ENCODE measurements around the gene EIF1AD. TPM values are rescaled to one million over a fixed set of nuclear protein-coding genes. Genes with fewer than 3 reads are reported as not detected.

EIF1AD gene
- total and polyA plus RNA-seq, 2 experiments from 2014 or later: 19.4 to 25.6 TPM

DNA sequence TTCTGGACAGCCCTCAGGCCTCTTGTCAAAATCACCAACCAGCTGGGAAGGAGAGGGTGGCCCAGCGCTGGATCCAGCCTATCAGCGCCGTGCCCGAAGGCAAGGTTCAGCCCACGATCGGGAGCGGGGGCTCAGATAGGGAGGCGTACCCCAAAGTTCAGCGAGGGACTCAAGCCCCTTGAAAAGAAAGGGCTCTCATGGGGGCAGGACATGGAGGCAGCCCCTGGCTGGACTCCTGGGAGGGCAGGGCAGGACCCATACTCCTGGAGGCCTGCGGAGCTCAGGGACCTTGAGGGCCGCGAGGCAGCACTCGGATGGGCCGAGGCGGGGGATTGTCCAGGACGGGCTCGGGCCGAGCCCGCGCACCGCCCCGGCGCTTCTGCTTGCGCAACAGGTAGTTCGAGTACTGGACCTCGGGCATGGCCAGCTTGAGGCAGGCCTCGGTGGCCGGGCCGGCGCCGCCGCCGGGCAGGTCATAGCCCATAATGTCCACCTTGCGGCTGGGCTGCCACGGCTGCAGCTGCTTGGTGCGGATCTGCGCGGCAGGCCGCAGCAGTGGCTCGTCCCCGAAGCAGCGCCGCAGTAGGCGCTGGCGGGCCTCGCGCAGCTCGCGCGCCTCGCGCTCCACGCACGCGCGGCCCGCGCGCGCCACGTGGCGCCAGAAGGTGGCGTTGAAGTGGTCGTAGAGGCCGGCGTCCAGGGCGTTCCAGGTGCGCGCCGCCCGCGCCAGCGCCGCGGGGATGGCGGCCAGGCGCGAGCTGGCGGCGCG lies 40.5 kb upstream of the EIF1AD start:
- Histone ChIP-seq H4K20me1 (ENCODE audit: insufficient read depth, poor library complexity, severe bottlenecking) (no peaks in the 10 kb centered on the region), H3K79me2 (no peaks in the 10 kb centered on the region), H2AFZ (no peak overlapping the region), H3K4me3 (no peak overlapping the region), H3K4me2 (no peak overlapping the region), H3K27me3 (no peaks in the 10 kb centered on the region), H3K36me3 (replicated peaks; ENCODE audit: insufficient read depth, low read depth) (no peaks in the 10 kb centered on the region), H3K27ac (no peak overlapping the region), H3K9me2 (replicated peaks; ENCODE audit: insufficient read depth) (no peaks in the 10 kb centered on the region), H3K9me3 (ENCODE audit: low read depth) (no peaks in the 10 kb centered on the region), H3K4me1 (ENCODE audit: insufficient read depth) (no peaks in the 10 kb centered on the region)
- WGBS (ENCODE audit: low lambda C conversion rate, missing lambda C conversion rate): 97% methylated on average over 74 of the region's 81 CpGs
- no peak for DNase-seq (ENCODE audit: low spot score)
- TF ChIP-seq EZH2phosphoT487 (IDR thresholded peaks at IDR 0.05; ENCODE audit: low read depth, severe bottlenecking, unreplicated experiment) (no peak), EZH2 (IDR thresholded peaks at IDR 0.05; ENCODE audit: borderline replicate concordance) (no peak)
- TF ChIP-seq, protein P1, sequence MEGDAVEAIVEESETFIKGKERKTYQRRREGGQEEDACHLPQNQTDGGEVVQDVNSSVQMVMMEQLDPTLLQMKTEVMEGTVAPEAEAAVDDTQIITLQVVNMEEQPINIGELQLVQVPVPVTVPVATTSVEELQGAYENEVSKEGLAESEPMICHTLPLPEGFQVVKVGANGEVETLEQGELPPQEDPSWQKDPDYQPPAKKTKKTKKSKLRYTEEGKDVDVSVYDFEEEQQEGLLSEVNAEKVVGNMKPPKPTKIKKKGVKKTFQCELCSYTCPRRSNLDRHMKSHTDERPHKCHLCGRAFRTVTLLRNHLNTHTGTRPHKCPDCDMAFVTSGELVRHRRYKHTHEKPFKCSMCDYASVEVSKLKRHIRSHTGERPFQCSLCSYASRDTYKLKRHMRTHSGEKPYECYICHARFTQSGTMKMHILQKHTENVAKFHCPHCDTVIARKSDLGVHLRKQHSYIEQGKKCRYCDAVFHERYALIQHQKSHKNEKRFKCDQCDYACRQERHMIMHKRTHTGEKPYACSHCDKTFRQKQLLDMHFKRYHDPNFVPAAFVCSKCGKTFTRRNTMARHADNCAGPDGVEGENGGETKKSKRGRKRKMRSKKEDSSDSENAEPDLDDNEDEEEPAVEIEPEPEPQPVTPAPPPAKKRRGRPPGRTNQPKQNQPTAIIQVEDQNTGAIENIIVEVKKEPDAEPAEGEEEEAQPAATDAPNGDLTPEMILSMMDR (IDR thresholded peaks at IDR 0.05; ENCODE audit: poor library complexity): no peak

DNA sequence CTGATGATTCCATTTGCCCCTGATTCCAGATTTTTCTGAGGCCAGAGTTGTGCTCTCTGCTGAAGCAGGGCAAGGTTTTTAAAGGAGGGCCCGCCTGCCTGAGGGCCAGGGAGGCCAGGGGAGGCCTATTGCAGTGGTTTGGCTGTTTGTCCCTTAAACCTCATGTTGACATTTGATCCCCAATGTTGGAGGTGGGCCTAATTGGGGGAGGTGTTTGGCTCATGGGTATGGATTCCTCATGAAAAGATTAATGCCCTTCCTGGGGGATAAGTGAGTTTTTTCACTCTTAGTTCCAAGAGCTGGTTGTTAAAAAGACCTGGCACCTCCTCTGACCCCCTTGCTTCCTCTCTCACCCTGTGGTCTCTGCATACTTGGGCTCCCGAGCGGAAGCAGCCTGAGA lies 37.8 kb upstream of the EIF1AD start:
- no peak overlapping the region for H3K4me2 ChIP-seq
- 93% methylated on average over 3 of the region's 3 CpGs for WGBS (ENCODE audit: low lambda C conversion rate, missing lambda C conversion rate)
- H3K9me2 ChIP-seq (replicated peaks; ENCODE audit: insufficient read depth): no peaks in the 10 kb centered on the region
- H3K9me3 ChIP-seq (ENCODE audit: low read depth): no peaks in the 10 kb centered on the region
- H3K4me1 ChIP-seq (ENCODE audit: insufficient read depth): no peaks in the 10 kb centered on the region
- no peaks in the 10 kb centered on the region for H4K20me1 ChIP-seq (ENCODE audit: insufficient read depth, poor library complexity, severe bottlenecking)
- H2AFZ ChIP-seq: no peak overlapping the region
- no peaks in the 10 kb centered on the region for H3K79me2 ChIP-seq
- no peak overlapping the region for H3K27ac ChIP-seq
- TF ChIP-seq, protein P1 (IDR thresholded peaks at IDR 0.05; ENCODE audit: poor library complexity): no peak
- TF ChIP-seq EZH2phosphoT487 (IDR thresholded peaks at IDR 0.05; ENCODE audit: low read depth, severe bottlenecking, unreplicated experiment) (no peak), EZH2 (IDR thresholded peaks at IDR 0.05; ENCODE audit: borderline replicate concordance) (no peak)
- no peaks in the 10 kb centered on the region for H3K27me3 ChIP-seq
- DNase-seq (ENCODE audit: low spot score): no peak
- H3K36me3 ChIP-seq (replicated peaks; ENCODE audit: insufficient read depth, low read depth): no peaks in the 10 kb centered on the region
- H3K4me3 ChIP-seq: no peak overlapping the region

DNA sequence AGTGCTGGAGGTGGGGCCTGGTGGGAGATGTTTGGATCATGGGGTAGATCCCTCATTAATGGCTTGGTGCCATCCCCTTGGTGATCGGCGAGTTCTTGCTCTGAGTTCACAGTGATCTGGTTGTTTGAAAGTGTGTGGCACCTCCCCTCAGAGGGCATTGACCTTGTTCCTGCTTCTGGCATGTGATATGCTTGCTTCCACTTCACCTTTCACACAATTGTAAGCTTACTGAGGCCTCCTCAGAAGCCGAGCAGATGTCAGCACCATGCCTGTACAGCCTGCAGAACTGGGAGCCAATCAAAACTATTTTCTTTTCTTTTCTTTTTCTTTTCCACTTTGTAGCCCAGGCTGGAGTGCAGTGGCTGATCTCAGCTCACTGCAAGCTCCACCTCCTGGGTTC lies 35.4 kb upstream of the EIF1AD start:
- H3K4me1 ChIP-seq (ENCODE audit: insufficient read depth): no peaks in the 10 kb centered on the region
- TF ChIP-seq EZH2 (IDR thresholded peaks at IDR 0.05; ENCODE audit: borderline replicate concordance): no peak
- TF ChIP-seq, protein P1 (IDR thresholded peaks at IDR 0.05; ENCODE audit: poor library complexity): no peak
- no peak for TF ChIP-seq EZH2phosphoT487 (IDR thresholded peaks at IDR 0.05; ENCODE audit: low read depth, severe bottlenecking, unreplicated experiment)
- no peaks in the 10 kb centered on the region for H3K79me2 ChIP-seq
- WGBS (ENCODE audit: low lambda C conversion rate, missing lambda C conversion rate): 96% methylated on average over 3 of the region's 3 CpGs
- no peak overlapping the region for H3K27ac ChIP-seq
- no peak for DNase-seq (ENCODE audit: low spot score)
- no peaks in the 10 kb centered on the region for H3K36me3 ChIP-seq (replicated peaks; ENCODE audit: insufficient read depth, low read depth)
- H3K9me3 ChIP-seq (ENCODE audit: low read depth): no peaks in the 10 kb centered on the region
- H4K20me1 ChIP-seq (ENCODE audit: insufficient read depth, poor library complexity, severe bottlenecking): no peaks in the 10 kb centered on the region
- H3K9me2 ChIP-seq (replicated peaks; ENCODE audit: insufficient read depth): no peaks in the 10 kb centered on the region
- no peaks in the 10 kb centered on the region for H3K27me3 ChIP-seq
- H2AFZ ChIP-seq: no peak overlapping the region
- no peak overlapping the region for H3K4me2 ChIP-seq
- H3K4me3 ChIP-seq: no peak overlapping the region
